PC-9 (cell line): ENCODE measurements around the gene TBPL1.

ENCODE experiments used
- CTCF ChIP-seq: fragments of 200-600 bp; sonication (generic); conservative IDR thresholded peaks from 2 replicates; pipeline ENCODE4 v1.6.1; 2017; ENCODE audit warnings: mixed run types, antibody characterized with exemption, mild to moderate bottlenecking, moderate library complexity
- EZH2 ChIP-seq: fragments of 200-600 bp; sonication (generic); IDR thresholded peaks from 2 replicates; pipeline ENCODE4 v1.8.0; 2017; ENCODE audit warnings: antibody characterized with exemption, low read depth

- no peak for TF ChIP-seq CTCF
- no peak for TF ChIP-seq EZH2
Observed at GRCh38 chr6:134005800-134006199, 52.8 kb downstream of the TBPL1 start.
